ENCODE data around the gene ASB13.
"Not testable (repeated sequence)": the region's sequence is repeated elsewhere in the genome, so short reads cannot be mapped to it uniquely, and the experiment has no call there.

Gene ASB13

GRCh38 chr10:5594271-5595049 is 71.9 kb downstream of the ASB13 start:
- in situ Hi-C loops (cut with MboI; ENCODE audit: low sequenced_read_pairs), result no loop called here

GRCh38 chr10:5593347-5593746 is 73.0 kb downstream of the ASB13 start:
- in situ Hi-C loops (cut with MboI; ENCODE audit: low sequenced_read_pairs), result not testable (repeated sequence)

- in situ Hi-C loops (cut with MboI; ENCODE audit: low sequenced_read_pairs), result no loop called here
Measured at GRCh38 chr10:5592070-5592469, 74.3 kb downstream of the ASB13 start.

GRCh38 chr10:5591336-5591824 is 75.0 kb downstream of the ASB13 start:
- in situ Hi-C loops (cut with MboI; ENCODE audit: low sequenced_read_pairs), result no loop called here

- in situ Hi-C loops (cut with MboI; ENCODE audit: low sequenced_read_pairs), result no loop called here
Measured at GRCh38 chr10:5590816-5591215, 75.6 kb downstream of the ASB13 start.

- in situ Hi-C loops (cut with MboI; ENCODE audit: low sequenced_read_pairs), result no loop called here
Measured at GRCh38 chr10:5589661-5590511, 76.5 kb downstream of the ASB13 start.

GRCh38 chr10:5589011-5589660 is 77.3 kb downstream of the ASB13 start:
- in situ Hi-C loops (cut with MboI; ENCODE audit: low sequenced_read_pairs), result no loop called here
